ENCODE data around the gene ATP1B4. TPM values are rescaled to one million over a fixed set of nuclear protein-coding genes. Genes with fewer than 3 reads are reported as not detected.

The ATP1B4 gene
- total and polyA plus RNA-seq, 4 donors: not detected

- WGBS: 37% methylated on average over 4 of the region's 4 CpGs
- no peak overlapping the region for H3K4me3 ChIP-seq (ENCODE audit: low read depth in 1 of 3, low read length in 3 of 3)
- H3K9ac ChIP-seq (ENCODE audit: low read depth in 1 of 2, low read length in 2 of 2): no peak overlapping the region
- H3K4me1 ChIP-seq (ENCODE audit: control insufficient read depth in 4 of 4, insufficient read depth in 4 of 4, low read length in 3 of 4): peaks cover 1 to 6% (median 5%) of the 10 kb centered on the region in 4 donors
- no peak overlapping the region for H3K27ac ChIP-seq (ENCODE audit: low read depth in 1 of 2, low read length in 2 of 2)
- no peaks in the 10 kb centered on the region for H3K36me3 ChIP-seq (ENCODE audit: control insufficient read depth in 4 of 4, insufficient read depth in 3 of 4, low read depth in 1 of 4, low read length in 3 of 4)
- no peak for TF ChIP-seq RXRA (IDR thresholded peaks at IDR 0.05)
- TF ChIP-seq, protein P1, sequence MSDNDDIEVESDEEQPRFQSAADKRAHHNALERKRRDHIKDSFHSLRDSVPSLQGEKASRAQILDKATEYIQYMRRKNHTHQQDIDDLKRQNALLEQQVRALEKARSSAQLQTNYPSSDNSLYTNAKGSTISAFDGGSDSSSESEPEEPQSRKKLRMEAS (IDR thresholded peaks at IDR 0.05): no peak
- TF ChIP-seq, protein P2, sequence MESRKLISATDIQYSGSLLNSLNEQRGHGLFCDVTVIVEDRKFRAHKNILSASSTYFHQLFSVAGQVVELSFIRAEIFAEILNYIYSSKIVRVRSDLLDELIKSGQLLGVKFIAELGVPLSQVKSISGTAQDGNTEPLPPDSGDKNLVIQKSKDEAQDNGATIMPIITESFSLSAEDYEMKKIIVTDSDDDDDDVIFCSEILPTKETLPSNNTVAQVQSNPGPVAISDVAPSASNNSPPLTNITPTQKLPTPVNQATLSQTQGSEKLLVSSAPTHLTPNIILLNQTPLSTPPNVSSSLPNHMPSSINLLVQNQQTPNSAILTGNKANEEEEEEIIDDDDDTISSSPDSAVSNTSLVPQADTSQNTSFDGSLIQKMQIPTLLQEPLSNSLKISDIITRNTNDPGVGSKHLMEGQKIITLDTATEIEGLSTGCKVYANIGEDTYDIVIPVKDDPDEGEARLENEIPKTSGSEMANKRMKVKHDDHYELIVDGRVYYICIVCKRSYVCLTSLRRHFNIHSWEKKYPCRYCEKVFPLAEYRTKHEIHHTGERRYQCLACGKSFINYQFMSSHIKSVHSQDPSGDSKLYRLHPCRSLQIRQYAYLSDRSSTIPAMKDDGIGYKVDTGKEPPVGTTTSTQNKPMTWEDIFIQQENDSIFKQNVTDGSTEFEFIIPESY (IDR thresholded peaks at IDR 0.05): no peak
- no peak for TF ChIP-seq SP1 (IDR thresholded peaks at IDR 0.05)
- no peak for TF ChIP-seq HNF4G (IDR thresholded peaks at IDR 0.05)
- no peak for TF ChIP-seq YY1 (IDR thresholded peaks at IDR 0.05)
- no peak for TF ChIP-seq EGR1 (IDR thresholded peaks at IDR 0.05; ENCODE audit: low read depth in 2 of 2)
- TF ChIP-seq RAD21 (IDR thresholded peaks at IDR 0.05): no peak
- no peak for TF ChIP-seq CTCF (IDR thresholded peaks at IDR 0.05; ENCODE audit: low read depth, low read length, missing input control)
- no peak for TF ChIP-seq REST (IDR thresholded peaks at IDR 0.05)
- TF ChIP-seq NR2F2 (IDR thresholded peaks at IDR 0.05): no peak
- no peak for TF ChIP-seq TAF1 (conservative IDR thresholded peaks at IDR 0.05)
- TF ChIP-seq FOXA2 (IDR thresholded peaks at IDR 0.05): no peak
- TF ChIP-seq FOXA1 (IDR thresholded peaks at IDR 0.05): no peak
- TF ChIP-seq HNF4A (conservative IDR thresholded peaks at IDR 0.05): no peak
- TF ChIP-seq ATF3 (IDR thresholded peaks at IDR 0.05): no peak
- no peak for TF ChIP-seq GABPA (IDR thresholded peaks at IDR 0.05 in 1 of 2, conservative IDR thresholded peaks at IDR 0.05 in 1 of 2)
- no peak for TF ChIP-seq JUND (IDR thresholded peaks at IDR 0.05)
- H3K9me3 ChIP-seq (ENCODE audit: control insufficient read depth in 4 of 4, low read length in 3 of 4): no peaks in the 10 kb centered on the region
- no peak for DNase-seq (ENCODE audit: low spot score)
- H3K27me3 ChIP-seq (ENCODE audit: control insufficient read depth in 4 of 4, insufficient read depth in 4 of 4, low read length in 3 of 4): peaks cover 0 to 3% (median under 1%) of the 10 kb centered on the region in 4 donors
These were observed 46.1 kb upstream of the ATP1B4 start for GRCh38 chrX:120315776-120316175.

Data from liver (tissue), 9 donors.